Measurements from ENCODE around the gene PDE4B.

Gene PDE4B

DNA sequence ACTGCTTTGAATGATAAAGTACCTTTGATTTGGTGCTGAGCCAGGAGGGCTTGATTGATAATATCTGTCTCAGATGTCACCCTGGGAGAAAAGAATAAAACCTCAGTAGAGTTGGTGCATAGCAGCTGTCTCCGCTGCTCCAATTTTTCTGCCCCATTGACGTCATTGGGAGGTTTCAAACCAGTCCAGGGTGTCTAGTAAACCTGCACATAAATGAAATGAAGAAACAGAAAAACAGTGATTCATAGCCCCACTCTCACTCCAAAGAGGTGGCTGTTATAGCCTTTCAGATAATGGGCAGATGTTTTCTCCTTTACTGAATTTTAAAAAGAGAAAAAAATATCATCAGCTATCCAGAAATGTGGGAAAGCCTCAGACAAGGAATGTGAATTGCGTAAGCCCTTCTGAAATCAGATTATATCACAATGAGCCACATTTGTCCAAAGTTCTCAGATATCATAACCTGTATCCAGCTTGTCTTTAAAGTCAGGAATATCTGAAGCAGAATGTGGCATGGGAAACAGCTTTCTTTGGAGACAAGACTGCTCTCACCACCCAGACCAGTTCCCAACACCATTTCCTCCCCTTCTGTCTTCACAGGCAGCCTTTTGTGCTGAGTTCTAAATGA, 390.0 kb downstream of the PDE4B start:
- DNase-seq (ENCODE audit: low spot score) = no peak

DNA sequence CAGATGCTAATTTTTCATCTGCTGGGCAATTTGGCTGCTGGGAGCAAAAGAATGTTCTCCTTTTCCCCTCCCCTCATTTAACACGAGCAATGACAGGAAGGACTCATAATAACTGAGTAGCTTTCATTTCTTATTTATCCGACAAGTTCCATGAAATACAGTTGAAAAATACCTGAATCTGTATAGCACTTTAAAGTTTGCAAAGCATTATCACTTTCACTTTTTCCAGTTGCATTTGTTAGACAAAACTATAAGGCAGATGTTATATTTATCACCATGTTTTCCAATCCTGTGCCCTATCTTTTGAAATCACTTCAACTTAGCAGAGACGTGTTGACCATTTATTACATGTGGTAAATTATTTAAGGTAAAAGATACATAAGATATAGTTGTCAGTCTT, 390.7 kb downstream of the PDE4B start:
- no peak for DNase-seq (ENCODE audit: low spot score)

DNA sequence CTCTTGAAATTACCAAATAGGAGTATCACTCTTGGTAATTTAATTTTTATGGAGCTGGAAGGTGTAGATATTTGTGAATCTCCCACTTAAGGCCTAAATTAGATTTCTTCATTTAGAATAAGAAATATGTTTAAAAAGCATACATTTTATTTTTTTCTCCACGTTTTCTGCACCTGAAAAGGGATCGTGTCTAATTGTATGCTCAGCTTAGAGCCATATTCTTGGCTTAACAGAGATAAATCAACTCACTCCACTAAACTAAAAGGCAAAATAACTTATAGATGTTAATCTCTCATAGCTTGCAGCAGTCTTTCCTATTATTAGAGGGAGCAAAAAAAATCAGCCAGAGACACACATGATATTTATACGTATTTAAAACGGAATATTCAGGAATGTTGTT, 404.4 kb downstream of the PDE4B start:
- no peak for DNase-seq (ENCODE audit: low spot score)

DNA sequence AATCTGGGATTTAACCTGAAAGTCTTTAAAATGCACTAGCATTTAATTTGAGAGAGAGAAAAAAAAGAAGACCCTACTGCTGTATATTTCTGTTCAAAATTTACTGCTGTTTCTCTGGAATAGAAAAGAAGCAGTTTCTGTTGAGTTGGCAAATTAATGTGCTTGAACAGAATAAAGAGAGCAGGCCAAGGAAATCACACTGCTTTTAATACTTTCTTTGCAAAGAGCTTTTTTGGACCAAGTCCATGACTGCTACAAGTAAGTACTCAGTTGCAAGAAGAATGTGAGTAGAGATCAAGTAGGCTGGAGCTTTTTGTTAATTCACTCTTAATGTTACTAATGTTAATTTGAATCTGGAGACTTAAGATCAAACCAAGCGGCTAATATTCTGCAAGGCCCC, 405.1 kb downstream of the PDE4B start:
- no peak for DNase-seq (ENCODE audit: low spot score)

DNA sequence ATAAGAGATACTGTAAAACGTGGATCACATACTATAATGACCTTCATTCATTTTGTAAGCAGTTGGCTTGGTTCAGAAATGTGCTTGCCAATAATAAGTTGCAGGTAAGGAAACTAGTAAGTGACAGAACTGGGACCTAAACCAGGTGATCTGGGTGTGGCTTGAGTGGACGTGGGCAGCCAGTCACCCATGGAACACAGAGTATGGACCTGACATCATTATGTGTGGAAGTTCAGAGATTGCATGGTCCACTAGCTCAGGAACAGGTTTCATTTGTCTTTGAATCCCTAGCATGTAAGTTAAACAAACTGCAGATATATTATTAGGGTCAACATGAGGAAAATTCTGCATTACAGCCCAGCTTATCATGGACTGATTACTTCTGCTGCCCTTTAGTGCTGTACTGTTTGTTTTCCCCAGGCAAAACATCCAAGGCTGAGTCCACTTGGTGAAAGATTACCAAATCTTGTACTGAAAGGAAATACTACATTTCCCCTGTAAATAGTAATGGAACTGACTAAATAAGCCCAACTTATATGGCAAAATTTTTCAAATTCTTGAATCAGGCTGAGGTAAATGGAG, 414.0 kb downstream of the PDE4B start:
- no peak for DNase-seq (ENCODE audit: low spot score)

DNA sequence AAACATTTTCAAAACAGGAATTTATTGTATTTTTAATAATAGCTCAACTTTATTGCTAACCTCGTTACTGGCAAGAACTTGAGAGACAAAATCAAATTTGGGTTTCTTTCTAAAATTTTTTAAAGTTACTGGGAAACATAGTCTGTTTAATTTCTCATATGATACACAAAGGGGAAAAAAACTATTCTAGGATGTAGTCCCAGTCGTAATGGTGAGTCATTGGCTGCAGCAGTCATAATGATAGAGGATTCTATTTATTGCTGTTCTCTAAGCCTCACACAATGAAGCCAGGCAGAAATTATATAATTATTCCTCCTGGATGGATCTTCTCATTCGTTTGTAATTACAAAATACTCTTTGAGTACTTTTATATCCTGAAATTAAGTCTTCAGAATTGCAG, 414.8 kb downstream of the PDE4B start:
- DNase-seq (ENCODE audit: low spot score) = no peak

DNA sequence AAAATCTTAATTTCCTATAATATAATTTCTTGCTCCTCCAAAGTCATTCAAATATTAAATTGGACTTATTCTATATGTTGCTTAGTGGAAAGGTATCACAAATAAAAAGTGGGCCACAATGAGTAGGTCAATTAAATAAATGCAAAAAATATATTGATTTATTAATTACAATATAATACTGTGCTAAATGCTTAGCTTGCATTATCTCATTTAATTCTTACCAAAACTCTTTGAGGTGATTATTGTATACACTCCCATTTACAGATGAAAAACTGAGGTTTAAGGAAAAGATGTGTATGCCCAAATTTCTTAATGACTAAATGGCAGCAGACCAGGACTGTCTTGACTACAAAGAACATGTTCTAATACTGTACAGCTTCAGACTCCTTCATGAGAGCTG, 415.9 kb downstream of the PDE4B start:
- DNase-seq (ENCODE audit: low spot score) = no peak

DNA sequence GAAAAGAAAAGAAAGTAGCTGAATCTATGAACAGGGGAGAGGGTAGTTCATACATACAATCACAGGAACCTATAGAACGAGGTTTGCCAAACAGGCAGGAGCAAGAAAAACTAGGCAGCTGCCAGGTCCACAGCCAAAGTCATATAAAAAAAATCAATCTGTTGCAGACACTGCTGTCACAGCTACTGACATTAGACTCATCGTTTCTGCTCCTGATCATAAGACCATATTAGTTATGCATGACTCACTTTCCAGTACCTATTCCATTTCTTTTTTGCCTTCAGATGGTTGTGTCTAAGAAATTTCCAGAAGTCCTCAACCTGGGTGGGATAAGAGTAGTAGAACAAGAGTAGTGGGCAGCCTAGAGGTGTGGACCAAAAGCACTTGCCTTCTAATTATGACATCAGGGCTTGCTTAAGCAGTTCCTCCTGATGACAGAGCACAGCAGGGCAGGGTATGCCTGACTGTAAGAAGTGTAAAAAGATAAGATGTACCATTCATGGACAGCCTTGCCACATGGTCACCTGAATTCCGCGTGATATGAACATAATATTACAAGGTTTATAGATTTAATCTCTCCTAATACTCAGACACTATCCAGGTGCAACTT, 418.0 kb downstream of the PDE4B start:
- no peak for DNase-seq (ENCODE audit: low spot score)

DNA sequence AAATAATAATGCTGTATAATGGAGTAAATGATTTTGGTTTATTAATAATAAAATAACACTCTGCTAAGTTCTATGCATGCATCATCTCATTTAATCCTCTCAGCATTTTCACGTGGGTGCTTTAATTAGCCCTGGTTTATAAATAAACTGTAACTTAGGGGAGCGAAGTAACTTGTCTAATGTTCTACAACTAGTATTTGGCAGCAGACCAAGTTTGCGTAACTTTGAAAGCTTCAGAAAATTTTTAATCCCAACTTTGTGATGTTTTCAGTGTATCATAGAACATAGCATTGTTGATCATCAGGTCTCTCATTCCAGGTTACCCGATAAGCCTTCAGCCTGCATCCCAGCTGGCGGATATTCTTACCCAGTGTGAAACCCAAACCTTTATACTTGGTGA, 418.8 kb downstream of the PDE4B start:
- DNase-seq (ENCODE audit: low spot score) = no peak

DNA sequence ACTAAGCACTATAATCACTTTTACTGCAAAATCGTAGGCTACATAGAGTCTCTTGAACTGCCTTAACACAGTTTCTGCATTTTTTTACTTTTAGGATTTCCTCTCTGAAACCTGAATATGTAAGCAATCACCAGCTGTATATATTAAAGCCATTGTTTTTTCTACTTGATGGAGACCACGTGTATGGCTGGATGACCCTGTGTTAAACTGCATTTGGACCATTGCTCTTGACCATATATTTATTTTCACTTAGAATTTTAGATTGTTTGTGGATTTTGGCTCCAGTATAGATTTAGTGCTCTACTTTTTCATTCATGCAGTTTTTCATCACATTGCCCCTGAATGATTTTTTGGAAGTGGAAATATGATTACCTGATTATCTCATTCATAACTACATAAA, 420.8 kb downstream of the PDE4B start:
- no peak for DNase-seq (ENCODE audit: low spot score)

DNA sequence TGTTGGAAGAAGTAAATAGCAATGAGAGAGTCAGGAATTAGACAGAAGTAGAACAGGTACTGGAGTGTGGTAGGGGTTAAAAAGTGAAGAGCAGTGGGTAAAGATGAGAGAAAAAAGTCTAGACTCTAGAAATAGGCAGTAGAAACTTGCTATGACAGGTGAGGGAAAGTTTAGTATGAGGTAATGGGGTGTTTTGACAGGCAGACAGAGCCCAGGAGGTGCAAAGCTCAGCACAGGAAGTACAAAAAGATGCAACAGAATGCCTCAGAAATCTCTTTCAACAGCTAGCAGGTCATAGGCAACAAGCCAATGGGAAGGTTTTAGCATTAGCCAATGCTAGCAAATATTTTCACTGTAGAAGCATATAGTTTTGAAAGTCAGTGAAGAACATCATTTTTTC, 422.2 kb downstream of the PDE4B start:
- DNase-seq (ENCODE audit: low spot score) = no peak

DNA sequence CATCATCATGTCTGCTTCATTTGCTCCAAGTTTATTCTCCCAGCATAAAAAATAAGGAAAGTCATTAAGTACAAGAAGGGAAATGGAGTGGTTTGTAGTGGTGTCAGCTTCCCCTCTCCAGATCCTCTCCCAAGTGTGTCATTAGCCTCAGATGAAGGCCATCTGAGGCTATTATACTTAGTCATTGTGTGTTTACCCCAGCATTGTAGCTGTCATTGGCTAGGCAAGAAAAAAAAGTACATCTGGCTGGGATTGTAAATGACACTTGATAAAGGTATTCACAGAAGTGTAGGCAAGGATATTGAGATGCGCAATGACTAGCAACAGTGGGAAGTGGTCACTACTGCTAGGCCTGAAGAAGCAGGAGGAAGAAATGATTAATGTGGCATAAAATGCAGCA, 424.3 kb downstream of the PDE4B start:
- no peak for DNase-seq (ENCODE audit: low spot score)

DNA sequence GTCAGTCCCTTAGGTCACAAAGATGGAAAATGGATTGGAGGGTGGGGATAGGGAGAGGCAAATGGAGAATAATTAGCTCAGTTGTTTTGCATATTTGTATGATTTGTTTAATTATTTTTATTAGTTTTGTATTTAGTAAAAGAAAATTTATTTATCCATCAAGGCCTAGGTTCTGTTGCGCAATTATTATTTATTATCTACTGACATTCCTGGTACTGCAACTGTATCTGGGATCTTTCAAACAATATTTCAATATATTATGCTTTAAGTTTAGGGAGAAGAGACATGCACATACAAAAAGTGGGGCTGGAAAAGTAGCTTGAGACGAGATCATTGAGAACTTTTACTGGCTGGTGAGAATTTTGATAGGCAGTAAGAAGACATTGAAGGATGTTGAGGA, 424.9 kb downstream of the PDE4B start:
- DNase-seq (ENCODE audit: low spot score) = no peak

DNA sequence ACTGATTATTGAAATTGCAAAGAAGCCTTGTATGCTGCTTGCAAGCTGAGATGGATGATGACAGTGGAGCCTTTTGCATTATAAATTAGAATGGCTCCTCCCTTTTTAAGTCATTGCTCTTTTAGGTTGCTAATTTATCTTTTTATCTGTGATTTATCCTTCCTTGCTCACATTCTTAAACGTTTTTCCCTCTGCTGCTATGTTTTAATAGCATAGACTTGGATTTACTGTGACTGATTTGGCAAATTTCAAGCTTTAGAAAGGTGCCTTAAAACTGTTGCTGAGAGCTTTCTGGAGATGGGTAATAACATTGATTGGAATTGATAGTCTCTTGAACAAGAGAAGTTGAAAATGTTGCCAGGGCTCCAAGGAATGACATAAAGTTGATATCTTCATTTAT, 427.8 kb downstream of the PDE4B start:
- DNase-seq (ENCODE audit: low spot score) = no peak

DNA sequence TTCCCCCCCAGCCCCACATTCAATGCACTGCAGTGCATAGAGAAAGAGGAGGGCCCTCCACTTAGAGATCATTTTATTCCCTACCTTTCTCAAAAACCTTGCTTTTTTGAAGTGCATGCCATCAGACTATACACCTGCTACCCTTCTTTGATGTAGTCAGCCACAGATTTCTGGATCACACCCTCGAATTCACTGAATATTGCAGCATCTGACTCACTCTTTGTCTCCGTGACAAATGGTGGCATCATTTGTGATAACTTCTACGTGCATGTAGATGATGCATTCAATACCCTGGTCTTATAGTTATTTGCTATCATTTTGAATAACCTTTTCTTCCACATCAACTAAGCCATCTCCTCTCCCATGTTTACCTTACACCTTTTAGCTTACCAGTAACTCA, 431.0 kb downstream of the PDE4B start:
- no peak for DNase-seq (ENCODE audit: low spot score)

DNA sequence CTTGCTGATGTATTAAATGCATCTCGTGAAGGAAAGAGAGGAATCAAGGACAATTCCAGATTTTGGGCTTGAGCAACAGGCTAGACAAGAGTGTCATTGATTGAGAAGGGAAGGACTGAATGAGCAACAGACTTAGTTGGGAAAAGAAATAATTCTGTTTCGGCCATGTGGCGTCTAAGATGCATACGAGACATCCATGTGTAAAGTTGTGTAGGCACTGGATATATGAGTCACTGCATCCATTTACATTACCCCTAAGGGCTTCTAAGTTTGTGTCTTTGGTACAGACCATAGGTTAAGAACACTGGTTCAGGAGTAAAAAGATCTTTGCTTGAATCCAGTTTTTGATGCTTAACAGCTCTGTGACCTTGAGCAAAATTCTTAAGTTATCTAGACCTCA, 434.3 kb downstream of the PDE4B start:
- DNase-seq (ENCODE audit: low spot score) = no peak

DNA sequence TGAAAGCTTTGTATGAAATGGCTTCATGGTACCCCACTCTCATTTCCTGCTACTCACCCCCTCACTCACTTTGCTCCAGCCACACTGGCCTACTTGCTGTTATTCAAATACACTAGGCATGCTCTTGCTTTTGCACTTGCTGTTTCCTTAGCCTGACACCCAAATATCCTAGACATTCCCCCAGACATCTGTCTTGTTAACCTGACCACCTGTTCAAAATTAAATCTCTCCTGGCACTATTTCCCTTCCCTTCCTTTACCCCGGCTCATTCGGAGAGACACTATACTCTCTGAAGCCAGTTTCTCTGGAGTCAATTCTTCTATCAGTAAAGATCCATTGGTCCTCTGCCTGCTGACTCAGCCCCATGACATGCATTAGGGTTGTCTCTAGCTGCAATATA, 435.3 kb downstream of the PDE4B start:
- DNase-seq (ENCODE audit: low spot score) = no peak

DNA sequence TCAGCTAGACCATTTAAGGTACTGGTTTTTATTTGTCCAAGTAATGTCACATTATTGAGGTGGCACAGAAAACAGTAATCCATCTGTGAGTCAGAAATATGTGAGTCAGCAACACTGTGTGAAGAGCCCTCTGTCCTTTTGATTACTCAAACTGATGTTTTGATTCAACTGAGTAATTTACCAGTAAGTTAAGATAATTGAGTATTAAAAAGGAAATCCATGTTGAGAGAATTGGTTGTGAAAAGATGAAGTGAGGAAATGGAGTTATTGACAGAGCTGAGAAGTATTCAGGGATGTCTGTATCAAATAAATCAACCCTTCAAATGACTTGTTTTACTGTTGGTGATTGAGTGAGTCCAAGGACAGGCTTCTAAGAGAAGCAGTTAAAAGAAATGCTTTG, 438.5 kb downstream of the PDE4B start:
- no peak for DNase-seq (ENCODE audit: low spot score)

DNA sequence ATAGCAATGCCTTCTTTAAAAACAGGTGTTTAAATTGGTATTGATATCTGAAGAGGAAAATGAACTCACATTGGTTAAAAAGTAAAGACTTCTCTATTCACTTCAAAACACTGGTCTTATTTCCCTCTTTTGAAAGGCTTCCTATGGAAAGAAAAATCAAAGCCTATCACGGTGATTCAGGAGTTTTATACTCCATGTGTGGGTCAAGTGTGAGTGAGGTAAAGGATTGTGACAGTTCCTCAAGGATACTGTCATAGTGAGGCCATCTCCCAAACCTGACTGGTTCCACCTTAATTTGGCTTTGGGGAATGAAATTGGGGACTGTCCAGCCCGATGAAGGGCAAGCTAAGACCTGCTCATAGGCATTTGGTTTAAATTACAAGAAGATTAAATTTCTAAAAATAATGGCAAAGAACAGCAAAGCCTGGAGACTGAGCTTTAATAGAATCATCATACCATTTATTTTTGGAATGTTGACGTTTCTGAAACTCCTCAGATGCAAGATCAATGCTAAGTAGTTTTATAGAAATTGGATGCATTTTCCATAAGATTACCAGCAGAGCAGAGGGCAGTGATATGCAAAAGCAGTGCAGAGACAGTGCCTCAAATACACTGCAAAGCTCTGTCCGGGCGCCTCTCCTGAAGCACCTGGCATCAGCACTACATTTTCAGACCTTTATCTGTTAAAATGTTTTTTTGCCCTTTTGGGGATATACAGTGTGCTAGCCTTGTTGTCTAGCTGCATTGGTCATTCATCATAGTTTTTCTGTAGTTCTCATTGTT, 439.2 kb downstream of the PDE4B start:
- no peak for DNase-seq (ENCODE audit: low spot score)

DNA sequence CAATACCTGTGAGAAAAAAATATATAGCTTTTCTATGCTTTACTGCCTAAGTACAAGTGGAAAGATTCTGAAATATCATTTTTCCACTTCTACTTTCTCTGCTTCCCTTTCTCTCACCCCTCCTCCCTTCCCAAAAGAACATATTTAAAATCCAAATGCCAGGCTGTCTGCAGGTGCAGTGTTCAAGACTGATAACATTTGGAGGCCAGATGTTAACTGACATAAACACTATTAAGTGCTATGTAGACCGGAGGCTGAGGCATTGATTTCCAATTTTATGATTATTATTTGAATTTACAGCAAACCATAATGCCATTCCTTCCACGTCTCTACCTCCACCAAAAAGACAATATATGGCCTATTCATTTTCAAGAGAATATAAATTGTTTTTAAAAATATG, 444.3 kb downstream of the PDE4B start:
- no peak for DNase-seq (ENCODE audit: low spot score)

DNA sequence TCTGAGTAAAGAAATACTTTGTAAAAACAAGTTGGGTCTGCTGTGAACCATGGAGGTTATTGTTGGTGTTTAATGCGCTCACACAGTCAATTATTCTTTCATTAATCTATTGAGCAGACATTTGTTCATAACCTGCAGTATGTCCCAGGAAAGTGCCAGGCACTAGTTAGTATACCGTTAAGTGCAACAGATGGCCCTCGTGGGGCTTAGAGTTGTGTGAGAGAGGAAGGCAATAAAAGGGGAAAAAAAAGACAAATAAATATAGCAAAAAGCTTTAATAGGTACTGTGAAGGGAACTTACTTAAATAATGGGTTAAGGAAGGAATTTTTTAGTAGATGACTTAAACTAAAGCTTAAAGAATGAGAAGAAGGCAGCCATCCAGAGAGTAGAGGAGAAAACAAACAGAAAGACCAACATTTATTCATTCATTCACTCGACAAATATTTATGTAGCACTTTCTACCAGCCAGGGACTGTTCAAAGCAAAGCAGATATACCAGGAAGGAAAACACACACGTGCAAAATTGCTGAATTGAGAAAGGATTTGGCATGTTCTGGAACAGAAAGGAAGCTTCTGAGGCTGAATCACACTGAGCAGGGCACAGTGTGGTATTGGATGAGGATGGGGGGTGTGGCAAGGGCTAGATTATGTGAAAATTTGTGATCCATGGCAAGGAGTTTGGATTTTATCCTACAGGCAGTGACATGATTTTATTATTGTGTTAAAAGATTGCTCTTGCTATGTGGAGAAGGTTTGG, 445.2 kb downstream of the PDE4B start:
- no peak for DNase-seq (ENCODE audit: low spot score)

DNA sequence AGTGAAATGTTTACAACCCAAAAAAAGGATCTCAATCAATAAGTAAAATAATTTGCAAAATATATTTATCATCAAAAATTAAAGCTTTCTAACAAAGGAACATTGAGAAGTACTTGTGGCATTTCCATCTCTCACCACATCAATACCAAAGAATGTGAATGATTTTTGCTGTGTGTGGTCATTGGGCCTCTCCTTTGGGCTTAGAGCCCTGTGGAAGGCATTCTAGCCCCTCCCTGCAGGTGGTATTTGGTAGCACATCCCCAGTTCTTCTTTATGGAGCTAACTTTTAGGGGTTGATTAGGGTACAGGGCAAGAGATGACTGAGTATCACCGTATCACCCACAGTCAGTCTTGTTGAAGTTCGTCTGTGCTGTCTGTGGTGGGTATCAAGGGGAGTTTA, 447.1 kb downstream of the PDE4B start:
- DNase-seq (ENCODE audit: low spot score) = no peak
